Thoracic aorta (tissue), 2 donors: Measurements from ENCODE around the gene SPANXN3. TPM values are rescaled to one million over a fixed set of nuclear protein-coding genes. Genes with fewer than 3 reads are reported as not detected.

Experiments used
- ATAC-seq: fragments of 150-250 bp; one replicate; pipeline ENCODE4 v1.8.0; 2017; ENCODE audit warnings: low read depth; ENCODE audit not compliant: insufficient number of reproducible peaks, low FRiP score
- DNase-seq: peaks from one replicate; pipeline ENCODE4 v3.0.0-alpha.2; 2020; ENCODE audit warnings: low spot score
- H3K27ac ChIP-seq, 2 donors: fragments of 200-600 bp; sonication (generic); 1 replicate in 1 of 2; 2 replicates in 1 of 2; pipeline ENCODE4 v1.5.1; 2016; ENCODE audit warnings: mild to moderate bottlenecking in 2 of 2, moderate library complexity in 2 of 2
- H3K27me3 ChIP-seq: fragments of 200-600 bp; sonication (generic); replicated peaks from 2 replicates; pipeline ENCODE4 v1.6.0; 2016; ENCODE audit warnings: mild to moderate bottlenecking; ENCODE audit not compliant: insufficient read depth
- H3K36me3 ChIP-seq: fragments of 200-600 bp; sonication (generic); one replicate; pipeline ENCODE4 v1.5.1; 2016
- H3K4me1 ChIP-seq, 2 donors: fragments of 200-600 bp; sonication (generic); 1 replicate in 1 of 2; 2 replicates in 1 of 2; pipeline versions ENCODE4 v1.5.1 to v1.6.0; 2016; ENCODE audit warnings: low read depth in 2 of 2, mild to moderate bottlenecking in 1 of 2; ENCODE audit not compliant: control insufficient read depth in 1 of 2
- H3K4me3 ChIP-seq: fragments of 200-600 bp; sonication (generic); 2 replicates; pipeline ENCODE4 v1.5.1; 2016; ENCODE audit warnings: mild to moderate bottlenecking
- H3K9me3 ChIP-seq: fragments of 200-600 bp; sonication (generic); 2 replicates; pipeline ENCODE4 v1.5.1; 2016
- CTCF ChIP-seq: fragments of 200-600 bp; sonication (generic); IDR thresholded peaks from one replicate; pipeline ENCODE4 v1.5.1; 2019; ENCODE audit warnings: antibody characterized with exemption
- total RNA-seq, 2 donors: library from RNA; depleted of rRNA; stranded (reverse); fragments of >200 nt; gene quantifications; one replicate each; pipeline versions ENCODE4 v1.1.0 to v1.2.3, GENCODE V29; 2016

SPANXN3 gene
- total RNA-seq, 2 donors from 2014 or later: not detected

DNA sequence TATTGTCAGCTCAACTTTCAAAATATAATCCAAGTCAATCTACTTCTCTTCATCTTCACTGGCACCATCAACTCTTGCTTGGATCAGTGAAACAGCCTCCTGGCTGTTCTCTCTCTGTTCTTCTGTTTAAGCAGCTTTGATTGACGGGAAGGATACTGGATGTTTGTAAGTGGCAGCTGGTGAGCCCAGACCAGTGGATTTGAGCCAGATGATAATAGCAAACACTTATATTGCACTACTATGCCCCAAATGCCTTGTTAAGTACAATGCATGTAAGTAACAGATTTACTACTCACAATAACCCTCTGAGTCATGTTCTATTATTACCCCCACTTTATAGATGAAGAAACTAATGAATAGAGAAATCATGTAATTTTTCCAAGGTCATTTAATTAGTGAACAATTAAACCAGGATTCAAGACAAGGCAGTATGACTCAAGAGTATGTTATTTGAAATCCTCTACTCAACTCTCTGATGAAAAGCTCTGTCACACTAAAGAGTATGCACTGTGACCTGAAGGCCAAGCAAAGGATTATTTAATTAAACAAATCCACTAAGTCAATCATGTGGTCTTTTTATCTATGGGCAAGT is 44.8 kb downstream of the SPANXN3 start:
- no peak overlapping the region for H3K27ac ChIP-seq
- no peak for TF ChIP-seq CTCF
- H3K36me3 ChIP-seq: no peaks in the 10 kb centered on the region
- no peaks in the 10 kb centered on the region for H3K4me1 ChIP-seq
- DNase-seq (no peak), ATAC-seq (no peak)
- no peaks in the 10 kb centered on the region for H3K27me3 ChIP-seq
- no peak overlapping the region for H3K4me3 ChIP-seq
- no peaks in the 10 kb centered on the region for H3K9me3 ChIP-seq

DNA sequence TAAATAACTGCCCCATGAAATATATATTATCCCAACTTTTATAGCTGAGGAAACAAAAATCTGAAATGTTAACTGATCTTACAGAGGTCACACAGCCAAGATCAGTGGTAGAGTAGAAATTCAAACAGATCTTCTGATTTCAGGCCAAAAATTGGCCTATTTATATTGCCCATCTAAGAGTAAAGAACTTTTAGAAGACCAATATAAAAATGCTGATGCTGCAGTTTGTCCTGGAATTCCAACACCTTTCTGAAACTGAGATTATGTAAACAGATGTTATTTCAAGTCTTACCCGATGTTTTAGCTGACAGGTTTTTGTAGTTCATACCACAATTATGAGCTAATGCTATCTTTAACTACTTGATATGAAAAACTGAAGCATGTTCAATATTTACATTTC is 51.1 kb downstream of the SPANXN3 start:
- DNase-seq: no peak
- no peaks in the 10 kb centered on the region for H3K9me3 ChIP-seq
- no peak overlapping the region for H3K27ac ChIP-seq
- no peak for ATAC-seq
- no peaks in the 10 kb centered on the region for H3K27me3 ChIP-seq
- no peaks in the 10 kb centered on the region for H3K4me1 ChIP-seq
- H3K4me3 ChIP-seq: no peak overlapping the region
- no peaks in the 10 kb centered on the region for H3K36me3 ChIP-seq
- TF ChIP-seq CTCF: no peak

DNA sequence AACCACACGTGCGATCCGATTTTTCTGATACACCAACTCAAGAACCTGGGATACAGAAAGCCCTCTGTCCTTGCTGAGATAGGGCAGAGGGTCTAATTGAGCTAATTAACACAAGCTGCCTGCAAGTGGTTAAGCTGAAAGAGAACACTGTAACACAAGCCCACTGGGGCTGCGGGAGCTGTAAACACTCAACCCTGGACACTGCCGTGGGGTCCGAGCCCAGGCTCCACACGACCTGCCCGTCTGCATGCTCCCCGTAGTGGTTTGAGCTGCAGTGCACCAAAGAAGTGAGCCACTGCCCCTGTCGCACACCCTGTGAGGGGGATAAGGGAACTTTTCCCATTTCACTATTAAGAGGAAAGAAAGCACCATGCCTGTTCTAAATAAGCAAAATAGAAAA is 54.6 kb downstream of the SPANXN3 start:
- ATAC-seq: no peak
- TF ChIP-seq CTCF: no peak
- H3K27ac ChIP-seq: no peak overlapping the region

GRCh38 chrX:143461606-143462005 is 55.7 kb downstream of the SPANXN3 start:
- Histone ChIP-seq H3K4me3 (no peak overlapping the region), H3K27ac (no peak overlapping the region), H3K4me1 (no peaks in the 10 kb centered on the region), H3K27me3 (no peaks in the 10 kb centered on the region), H3K36me3 (no peaks in the 10 kb centered on the region), H3K9me3 (no peaks in the 10 kb centered on the region)
- ATAC-seq (no peak), DNase-seq (no peak)
- no peak for TF ChIP-seq CTCF

More for the DNA sequence above, 54.6 kb downstream of the SPANXN3 start:
- H3K4me1 ChIP-seq: no peaks in the 10 kb centered on the region
- H3K4me3 ChIP-seq: no peak overlapping the region
- H3K9me3 ChIP-seq: no peaks in the 10 kb centered on the region
- H3K36me3 ChIP-seq: no peaks in the 10 kb centered on the region
- H3K27me3 ChIP-seq: no peaks in the 10 kb centered on the region
- DNase-seq: no peak

Other genes starting within 250 kb of the SPANXN3 start
- 1 to 10 TPM; 4.9 to 8.7 TPM for gene SLITRK4, start 118.6 kb upstream of the SPANXN3 start, total RNA-seq
- gene SPANXN2, start 203.3 kb upstream of the SPANXN3 start, total RNA-seq: not detected